ENCODE measurements around the gene FGFR2.

The FGFR2 gene

GRCh38 chr10:121484401-121484800 is 113.8 kb downstream of the FGFR2 start:
- DNase-seq, result no peak

GRCh38 chr10:121481180-121481579 is 117.1 kb downstream of the FGFR2 start:
- no peak for DNase-seq

GRCh38 chr10:121478556-121478955 is 119.7 kb downstream of the FGFR2 start:
- no peak for DNase-seq

GRCh38 chr10:121469797-121470606 is 128.2 kb downstream of the FGFR2 start:
- DNase-seq, result no peak

GRCh38 chr10:121468726-121469125 is 129.5 kb downstream of the FGFR2 start:
- no peak for DNase-seq

- no peak for DNase-seq
Measured at GRCh38 chr10:121466424-121466823, 131.8 kb downstream of the FGFR2 start.

GRCh38 chr10:121465215-121465614 is 133.0 kb downstream of the FGFR2 start:
- no peak for DNase-seq

GRCh38 chr10:121464517-121464916 is 133.7 kb downstream of the FGFR2 start:
- DNase-seq, result no peak

GRCh38 chr10:121462955-121463354 is 135.3 kb downstream of the FGFR2 start:
- DNase-seq, result no peak

GRCh38 chr10:121462281-121462680 is 136.0 kb downstream of the FGFR2 start:
- DNase-seq, result no peak

- no peak for DNase-seq
Measured at GRCh38 chr10:121461307-121461706, 136.9 kb downstream of the FGFR2 start.

- DNase-seq, result no peak
Measured at GRCh38 chr10:121460733-121461132, 137.5 kb downstream of the FGFR2 start.

- no peak for DNase-seq
Measured at GRCh38 chr10:121459622-121460453, 138.4 kb downstream of the FGFR2 start.

GRCh38 chr10:121459279-121459621 is 139.0 kb downstream of the FGFR2 start:
- no peak for DNase-seq

- DNase-seq, result no peak
Measured at GRCh38 chr10:121457729-121458128, 140.5 kb downstream of the FGFR2 start.

- no peak for DNase-seq
Measured at GRCh38 chr10:121455377-121455776, 142.9 kb downstream of the FGFR2 start.

GRCh38 chr10:121454781-121455180 is 143.5 kb downstream of the FGFR2 start:
- DNase-seq, result no peak

- DNase-seq, result no peak
Measured at GRCh38 chr10:121453160-121453559, 145.1 kb downstream of the FGFR2 start.

GRCh38 chr10:121452581-121452980 is 145.7 kb downstream of the FGFR2 start:
- no peak for DNase-seq

- DNase-seq, result no peak
Measured at GRCh38 chr10:121450247-121450646, 148.0 kb downstream of the FGFR2 start.

GRCh38 chr10:121449482-121449924 is 148.7 kb downstream of the FGFR2 start:
- DNase-seq, result no peak

- DNase-seq, result no peak
Measured at GRCh38 chr10:121448766-121449421, 149.3 kb downstream of the FGFR2 start.

- no peak for DNase-seq
Measured at GRCh38 chr10:121444520-121445165, 153.6 kb downstream of the FGFR2 start.
